CD4-positive, alpha-beta T cell treated with Interleukin-6 at 100 ng/mL for 8 hours (primary cell): Measurements from ENCODE around the gene GRM3.

Source experiments
- DNase-seq: peaks from one replicate; pipeline ENCODE4 v3.0.0-alpha.2; 2020; ENCODE audit warnings: mixed read lengths, low spot score

Gene GRM3

GRCh38 chr7:86786376-86786775, 142.7 kb downstream of the GRM3 start:
- no peak for DNase-seq

- DNase-seq, result no peak
Observed at GRCh38 chr7:86788948-86789347, 145.2 kb downstream of the GRM3 start.

GRCh38 chr7:86790383-86790782, 146.7 kb downstream of the GRM3 start:
- no peak for DNase-seq

- DNase-seq, result no peak
Observed at GRCh38 chr7:86792260-86792659, 148.6 kb downstream of the GRM3 start.

GRCh38 chr7:86793136-86793535, 149.4 kb downstream of the GRM3 start:
- no peak for DNase-seq

- no peak for DNase-seq
Observed at GRCh38 chr7:86814661-86815379, 171.1 kb downstream of the GRM3 start.

GRCh38 chr7:86815556-86815955, 171.8 kb downstream of the GRM3 start:
- DNase-seq, result no peak

GRCh38 chr7:86818903-86819302, 175.2 kb downstream of the GRM3 start:
- DNase-seq, result no peak

GRCh38 chr7:86823769-86824168, 180.1 kb downstream of the GRM3 start:
- DNase-seq, result no peak

- no peak for DNase-seq
Observed at GRCh38 chr7:86825264-86825663, 181.6 kb downstream of the GRM3 start.

- DNase-seq, result no peak
Observed at GRCh38 chr7:86826948-86827347, 183.2 kb downstream of the GRM3 start.

GRCh38 chr7:86833360-86833759, 189.7 kb downstream of the GRM3 start:
- DNase-seq, result no peak

GRCh38 chr7:86837235-86837634, 193.5 kb downstream of the GRM3 start:
- no peak for DNase-seq

GRCh38 chr7:86844608-86845007, 200.9 kb downstream of the GRM3 start:
- no peak for DNase-seq

GRCh38 chr7:86846494-86847190, 202.9 kb downstream of the GRM3 start:
- no peak for DNase-seq

- DNase-seq, result no peak
Observed at GRCh38 chr7:86848226-86848625, 204.5 kb downstream of the GRM3 start.

GRCh38 chr7:86851566-86851965, 207.9 kb downstream of the GRM3 start:
- DNase-seq, result no peak

- DNase-seq, result no peak
Observed at GRCh38 chr7:86863452-86863851, 219.7 kb downstream of the GRM3 start.

GRCh38 chr7:86867163-86867762, 223.6 kb downstream of the GRM3 start:
- DNase-seq, result no peak

GRCh38 chr7:86876146-86876545, 232.4 kb downstream of the GRM3 start:
- no peak for DNase-seq

- no peak for DNase-seq
Observed at GRCh38 chr7:86884152-86884551, 240.4 kb downstream of the GRM3 start.

GRCh38 chr7:86889501-86889900, 245.8 kb downstream of the GRM3 start:
- DNase-seq, result no peak

GRCh38 chr7:86898171-86898570, 254.5 kb downstream of the GRM3 start:
- no peak for DNase-seq
